Measurements from ENCODE around the gene SKIDA1. TPM values are rescaled to one million over a fixed set of nuclear protein-coding genes. Genes with fewer than 3 reads are reported as not detected.

Gene SKIDA1
- total RNA-seq, 1 experiment from 2014 or later, result 9.3 TPM

DNA sequence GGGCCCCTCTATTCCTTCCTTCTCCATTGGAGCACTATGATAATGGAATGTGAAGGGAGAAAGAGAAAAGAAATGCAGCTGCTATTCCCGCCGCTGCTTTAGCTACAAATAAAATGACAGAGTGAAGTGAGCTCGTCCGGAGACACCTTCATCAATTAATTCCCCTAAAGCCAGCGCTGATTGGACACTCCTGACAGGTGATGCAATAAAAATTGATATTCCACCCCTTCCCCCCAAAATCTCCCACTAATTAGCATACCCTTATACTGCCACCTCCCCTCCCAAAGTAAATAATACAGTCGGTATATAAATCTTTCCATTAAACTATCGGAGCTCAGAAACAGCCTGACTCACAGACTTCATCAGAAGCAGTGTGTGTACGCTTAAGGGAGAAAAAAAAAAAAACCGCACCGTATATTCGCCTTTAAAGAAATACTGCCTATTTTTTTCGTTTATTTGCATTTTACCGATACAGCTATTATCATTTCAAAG, 7.3 kb downstream of the SKIDA1 start:
- H3K4me1 ChIP-seq (ENCODE audit: control insufficient read depth, insufficient read depth, low read length), result peaks cover 23% of the 10 kb centered on the region
- TF ChIP-seq SIN3A (IDR thresholded peaks at IDR 0.05; ENCODE audit: borderline replicate concordance, insufficient read depth, low read depth, low read length), result 0 out of 2 replicates have a peak, but pooled peaks have one; percentile 33
- TF ChIP-seq, protein P1, sequence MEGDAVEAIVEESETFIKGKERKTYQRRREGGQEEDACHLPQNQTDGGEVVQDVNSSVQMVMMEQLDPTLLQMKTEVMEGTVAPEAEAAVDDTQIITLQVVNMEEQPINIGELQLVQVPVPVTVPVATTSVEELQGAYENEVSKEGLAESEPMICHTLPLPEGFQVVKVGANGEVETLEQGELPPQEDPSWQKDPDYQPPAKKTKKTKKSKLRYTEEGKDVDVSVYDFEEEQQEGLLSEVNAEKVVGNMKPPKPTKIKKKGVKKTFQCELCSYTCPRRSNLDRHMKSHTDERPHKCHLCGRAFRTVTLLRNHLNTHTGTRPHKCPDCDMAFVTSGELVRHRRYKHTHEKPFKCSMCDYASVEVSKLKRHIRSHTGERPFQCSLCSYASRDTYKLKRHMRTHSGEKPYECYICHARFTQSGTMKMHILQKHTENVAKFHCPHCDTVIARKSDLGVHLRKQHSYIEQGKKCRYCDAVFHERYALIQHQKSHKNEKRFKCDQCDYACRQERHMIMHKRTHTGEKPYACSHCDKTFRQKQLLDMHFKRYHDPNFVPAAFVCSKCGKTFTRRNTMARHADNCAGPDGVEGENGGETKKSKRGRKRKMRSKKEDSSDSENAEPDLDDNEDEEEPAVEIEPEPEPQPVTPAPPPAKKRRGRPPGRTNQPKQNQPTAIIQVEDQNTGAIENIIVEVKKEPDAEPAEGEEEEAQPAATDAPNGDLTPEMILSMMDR (IDR thresholded peaks at IDR 0.05), result no peak
- H3K9me3 ChIP-seq (ENCODE audit: control insufficient read depth, insufficient read depth, low read depth, low read length), result no peaks in the 10 kb centered on the region
- peak overlapping the region; percentile 53 to 62 for H3K4me3 ChIP-seq (ENCODE audit: low read depth in 2 of 2, low read length in 2 of 2)
- ATAC-seq (no peak), DNase-seq (ENCODE audit: low read depth, low spot score) (no peak)
- no TSS peak for BruUV-seq (replicated peaks)
- in situ Hi-C loops (cut with HindIII; ENCODE audit: low pct_unique_long_range_greater_than_20kb, low sequenced_read_pairs), result no loop called here
- no peaks in the 10 kb centered on the region for H3K36me3 ChIP-seq (ENCODE audit: control insufficient read depth, insufficient read depth, low read length)
- no peaks in the 10 kb centered on the region for H3K27me3 ChIP-seq (ENCODE audit: control insufficient read depth, insufficient read depth, low read length)
- intact Hi-C loops (cut with micrococcal nuclease; ENCODE audit: unreplicated experiment), result no loop called here
- H3K27ac ChIP-seq (ENCODE audit: low read length), result peak overlapping the region; percentile 96
- ChIA-PET CTCF (interaction anchor here (0.7 kb wide), 1 partner anchor 14 kb away, joined by 3 read pairs; no protein-coding TSS in a partner anchor), POLR2A (interaction anchor here (0.6 to 1.1 kb wide), 8 partner anchors 9 to 277 kb away, joined by 4 to 17 read pairs (median 6); no protein-coding TSS in a partner anchor)

DNA sequence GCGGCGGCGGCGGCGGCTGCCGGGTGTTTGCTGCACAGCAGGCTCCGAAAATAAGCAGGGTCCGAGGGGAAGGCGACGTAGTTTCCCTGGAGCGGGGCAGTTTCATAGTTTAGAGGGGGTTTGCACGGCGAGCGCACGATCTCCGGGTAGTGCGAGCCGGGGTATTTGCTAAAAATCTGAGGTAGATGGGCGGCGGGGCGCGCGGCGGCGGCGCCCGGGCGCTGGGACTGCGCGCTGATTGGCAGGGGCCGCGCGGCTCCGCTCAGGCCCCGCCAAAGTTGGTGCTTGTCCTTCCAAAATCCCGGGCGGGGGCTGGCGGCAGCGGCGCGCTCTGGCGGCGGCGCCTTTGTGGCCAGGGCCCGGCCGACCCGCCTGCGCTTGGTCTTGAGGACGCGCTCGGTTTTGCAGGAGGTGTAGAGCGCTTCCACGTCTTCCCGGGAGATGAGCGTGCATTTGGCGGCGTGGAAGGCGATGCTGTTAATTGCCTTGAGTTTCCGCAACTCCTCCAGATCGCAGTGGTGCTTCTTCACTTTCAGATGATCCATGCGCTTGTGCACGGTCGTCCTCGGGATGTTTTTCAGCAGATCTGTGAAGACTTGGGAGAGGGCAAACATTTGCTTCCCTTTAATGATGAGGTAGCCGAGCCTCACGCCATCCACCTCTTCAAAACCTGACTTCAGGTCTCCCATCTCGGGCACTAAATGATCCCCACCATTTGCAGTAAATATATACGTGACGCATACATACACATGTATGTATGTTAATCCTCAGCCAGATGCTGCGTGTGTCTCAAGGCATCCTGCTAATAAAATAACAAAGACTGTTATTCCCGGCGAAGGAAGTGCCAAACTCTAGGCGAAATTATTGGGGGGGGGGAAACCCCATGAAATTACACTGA, 8.1 kb downstream of the SKIDA1 start:
- TF ChIP-seq TCF7L2 (IDR thresholded peaks at IDR 0.05; ENCODE audit: low read depth, low read length) (peak; percentile 82), POLR2AphosphoS5 (IDR thresholded peaks at IDR 0.05; ENCODE audit: low read depth, low read length) (no peak), SIN3A (IDR thresholded peaks at IDR 0.05; ENCODE audit: borderline replicate concordance, insufficient read depth, low read depth, low read length) (peak; percentile 38; the same call in 1 of the 2 replicates)
- TF ChIP-seq, protein P2, sequence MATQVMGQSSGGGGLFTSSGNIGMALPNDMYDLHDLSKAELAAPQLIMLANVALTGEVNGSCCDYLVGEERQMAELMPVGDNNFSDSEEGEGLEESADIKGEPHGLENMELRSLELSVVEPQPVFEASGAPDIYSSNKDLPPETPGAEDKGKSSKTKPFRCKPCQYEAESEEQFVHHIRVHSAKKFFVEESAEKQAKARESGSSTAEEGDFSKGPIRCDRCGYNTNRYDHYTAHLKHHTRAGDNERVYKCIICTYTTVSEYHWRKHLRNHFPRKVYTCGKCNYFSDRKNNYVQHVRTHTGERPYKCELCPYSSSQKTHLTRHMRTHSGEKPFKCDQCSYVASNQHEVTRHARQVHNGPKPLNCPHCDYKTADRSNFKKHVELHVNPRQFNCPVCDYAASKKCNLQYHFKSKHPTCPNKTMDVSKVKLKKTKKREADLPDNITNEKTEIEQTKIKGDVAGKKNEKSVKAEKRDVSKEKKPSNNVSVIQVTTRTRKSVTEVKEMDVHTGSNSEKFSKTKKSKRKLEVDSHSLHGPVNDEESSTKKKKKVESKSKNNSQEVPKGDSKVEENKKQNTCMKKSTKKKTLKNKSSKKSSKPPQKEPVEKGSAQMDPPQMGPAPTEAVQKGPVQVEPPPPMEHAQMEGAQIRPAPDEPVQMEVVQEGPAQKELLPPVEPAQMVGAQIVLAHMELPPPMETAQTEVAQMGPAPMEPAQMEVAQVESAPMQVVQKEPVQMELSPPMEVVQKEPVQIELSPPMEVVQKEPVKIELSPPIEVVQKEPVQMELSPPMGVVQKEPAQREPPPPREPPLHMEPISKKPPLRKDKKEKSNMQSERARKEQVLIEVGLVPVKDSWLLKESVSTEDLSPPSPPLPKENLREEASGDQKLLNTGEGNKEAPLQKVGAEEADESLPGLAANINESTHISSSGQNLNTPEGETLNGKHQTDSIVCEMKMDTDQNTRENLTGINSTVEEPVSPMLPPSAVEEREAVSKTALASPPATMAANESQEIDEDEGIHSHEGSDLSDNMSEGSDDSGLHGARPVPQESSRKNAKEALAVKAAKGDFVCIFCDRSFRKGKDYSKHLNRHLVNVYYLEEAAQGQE (IDR thresholded peaks at IDR 0.05; ENCODE audit: insufficient read depth in 1 of 2, low read depth in 2 of 2, low read length in 1 of 2), result no peak
- TF ChIP-seq, protein P1 (IDR thresholded peaks at IDR 0.05), result peak; percentile 7; the same call in 1 of the 2 replicates
- H3K36me3 ChIP-seq (ENCODE audit: control insufficient read depth, insufficient read depth, low read length), result no peaks in the 10 kb centered on the region; the same call in 1 of the 2 replicates
- no peaks in the 10 kb centered on the region for H3K9me3 ChIP-seq (ENCODE audit: control insufficient read depth, insufficient read depth, low read depth, low read length)
- ChIA-PET POLR2A (interaction anchor here (0.6 to 1.1 kb wide), 5 partner anchors 10 to 200 kb away, joined by 5 to 17 read pairs (median 8); no protein-coding TSS in a partner anchor), CTCF (interaction anchor here (0.6 to 0.7 kb wide), 2 partner anchors 15 to 55 kb away, joined by 3 read pairs; no protein-coding TSS in a partner anchor)
- intact Hi-C loops (cut with micrococcal nuclease; ENCODE audit: unreplicated experiment) (no loop called here), in situ Hi-C loops (cut with HindIII; ENCODE audit: low pct_unique_long_range_greater_than_20kb, low sequenced_read_pairs) (no loop called here)
- TSS peak; percentile 68 for BruUV-seq (replicated peaks)
- ATAC-seq (peak; percentile 64), DNase-seq (ENCODE audit: low read depth, low spot score) (no peak)
- peaks cover 20% of the 10 kb centered on the region for H3K4me1 ChIP-seq (ENCODE audit: control insufficient read depth, insufficient read depth, low read length)
- H3K4me3 ChIP-seq (ENCODE audit: low read depth in 2 of 2, low read length in 2 of 2), result peak overlapping the region; percentile 53 to 62
- no peaks in the 10 kb centered on the region for H3K27me3 ChIP-seq (ENCODE audit: control insufficient read depth, insufficient read depth, low read length)
- H3K27ac ChIP-seq (ENCODE audit: low read length), result peak overlapping the region; percentile 96
